Measurements from ENCODE around the gene ITGB7.

- TF ChIP-seq POLR2A (IDR thresholded peaks at IDR 0.05) (no peak), POLR2AphosphoS5 (IDR thresholded peaks at IDR 0.05) (peak; percentile 24), EP300 (IDR thresholded peaks at IDR 0.05) (no peak)
- TF ChIP-seq, protein P1, sequence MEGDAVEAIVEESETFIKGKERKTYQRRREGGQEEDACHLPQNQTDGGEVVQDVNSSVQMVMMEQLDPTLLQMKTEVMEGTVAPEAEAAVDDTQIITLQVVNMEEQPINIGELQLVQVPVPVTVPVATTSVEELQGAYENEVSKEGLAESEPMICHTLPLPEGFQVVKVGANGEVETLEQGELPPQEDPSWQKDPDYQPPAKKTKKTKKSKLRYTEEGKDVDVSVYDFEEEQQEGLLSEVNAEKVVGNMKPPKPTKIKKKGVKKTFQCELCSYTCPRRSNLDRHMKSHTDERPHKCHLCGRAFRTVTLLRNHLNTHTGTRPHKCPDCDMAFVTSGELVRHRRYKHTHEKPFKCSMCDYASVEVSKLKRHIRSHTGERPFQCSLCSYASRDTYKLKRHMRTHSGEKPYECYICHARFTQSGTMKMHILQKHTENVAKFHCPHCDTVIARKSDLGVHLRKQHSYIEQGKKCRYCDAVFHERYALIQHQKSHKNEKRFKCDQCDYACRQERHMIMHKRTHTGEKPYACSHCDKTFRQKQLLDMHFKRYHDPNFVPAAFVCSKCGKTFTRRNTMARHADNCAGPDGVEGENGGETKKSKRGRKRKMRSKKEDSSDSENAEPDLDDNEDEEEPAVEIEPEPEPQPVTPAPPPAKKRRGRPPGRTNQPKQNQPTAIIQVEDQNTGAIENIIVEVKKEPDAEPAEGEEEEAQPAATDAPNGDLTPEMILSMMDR (IDR thresholded peaks at IDR 0.05) = peak in 1 of 4 experiments; percentile 2
Observed at GRCh38 chr12:53219292-53219955, 12.4 kb upstream of the ITGB7 start.
